Mucosa of rectum (tissue), 2 donors: ENCODE data around the gene IMPG2.

ENCODE experiments used
- H3K27ac ChIP-seq, 2 donors: one replicate each; pipeline ENCODE4 v1.7.0; 2013; ENCODE audit warnings: inconsistent platforms in 2 of 2, low read depth in 2 of 2, low read length in 2 of 2
- H3K27me3 ChIP-seq, 2 donors: one replicate each; pipeline ENCODE4 v1.7.0; 2013; ENCODE audit warnings: low read length in 2 of 2; ENCODE audit not compliant: control insufficient read depth in 2 of 2, insufficient read depth in 2 of 2
- H3K36me3 ChIP-seq, 2 donors: one replicate each; pipeline ENCODE4 v1.7.0; 2013; ENCODE audit warnings: low read length in 2 of 2; ENCODE audit not compliant: control insufficient read depth in 2 of 2, insufficient read depth in 2 of 2
- H3K4me1 ChIP-seq, 2 donors: one replicate each; pipeline ENCODE4 v1.7.0; 2013; ENCODE audit warnings: low read length in 2 of 2, mild to moderate bottlenecking in 1 of 2; ENCODE audit not compliant: control insufficient read depth in 2 of 2, insufficient read depth in 2 of 2
- H3K4me3 ChIP-seq, 2 donors: one replicate each; pipeline ENCODE4 v1.7.0; 2013; ENCODE audit warnings: low read length in 2 of 2
- H3K9ac ChIP-seq, 2 donors: one replicate each; pipeline ENCODE4 v1.7.0; 2013; ENCODE audit warnings: low read length in 2 of 2, low read depth in 1 of 2, mild to moderate bottlenecking in 1 of 2
- H3K9me3 ChIP-seq, 2 donors: one replicate each; pipeline ENCODE4 v1.7.0; 2013; ENCODE audit warnings: low read length in 2 of 2; ENCODE audit not compliant: control insufficient read depth in 2 of 2
- donor health status: healthy.
- donor health status: Normal muscosa, but diverticular disease.

Gene IMPG2

DNA sequence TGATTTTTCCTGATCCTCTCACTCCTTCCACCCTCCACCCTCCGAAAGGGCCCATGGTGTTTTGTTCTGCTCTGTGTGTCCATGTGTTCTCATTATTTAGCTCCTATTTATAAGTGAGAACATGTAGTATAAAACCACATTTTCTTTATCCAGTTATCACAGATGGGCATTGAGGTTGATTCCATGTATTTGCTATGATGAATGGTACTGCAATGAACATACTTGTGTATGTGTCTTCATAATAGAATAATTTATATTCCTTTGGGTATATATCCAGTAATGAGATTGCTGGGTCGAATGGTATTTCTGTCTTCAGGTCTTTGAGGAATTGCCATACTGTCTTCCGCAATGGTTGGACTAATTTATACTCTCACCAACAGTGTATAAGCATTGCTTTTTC is 126.0 kb downstream of the IMPG2 start:
- no peak overlapping the region for H3K4me3 ChIP-seq
- H3K36me3 ChIP-seq, result no peaks in the 10 kb centered on the region
- no peaks in the 10 kb centered on the region for H3K27me3 ChIP-seq
- no peaks in the 10 kb centered on the region for H3K9me3 ChIP-seq
- H3K4me1 ChIP-seq, result peaks cover 0 to 2% of the 10 kb centered on the region in 2 donors
- no peak overlapping the region for H3K9ac ChIP-seq
- H3K27ac ChIP-seq, result no peak overlapping the region

DNA sequence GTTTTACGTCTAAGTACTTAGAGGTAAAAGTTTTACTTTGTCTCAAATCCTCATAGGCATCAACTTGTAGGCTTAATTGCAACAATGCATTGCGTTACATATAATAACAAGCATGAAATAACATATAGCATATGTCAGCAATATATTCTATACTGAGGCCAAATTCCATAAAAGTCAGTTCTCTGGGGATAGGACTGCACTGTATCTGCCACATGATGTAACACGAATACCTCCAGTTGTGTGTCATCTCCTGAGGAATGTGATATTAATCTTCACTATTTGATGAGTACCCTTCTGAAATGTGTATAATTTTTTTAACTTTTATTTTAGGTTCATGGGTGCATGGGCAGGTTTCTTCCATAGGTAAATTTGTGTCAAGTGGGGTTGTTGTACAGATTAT is 126.4 kb downstream of the IMPG2 start:
- Histone ChIP-seq H3K27me3 (no peaks in the 10 kb centered on the region), H3K4me3 (no peak overlapping the region), H3K9me3 (no peaks in the 10 kb centered on the region), H3K27ac (no peak overlapping the region), H3K4me1 (peaks cover 0 to 2% of the 10 kb centered on the region in 2 donors), H3K36me3 (no peaks in the 10 kb centered on the region), H3K9ac (no peak overlapping the region)

DNA sequence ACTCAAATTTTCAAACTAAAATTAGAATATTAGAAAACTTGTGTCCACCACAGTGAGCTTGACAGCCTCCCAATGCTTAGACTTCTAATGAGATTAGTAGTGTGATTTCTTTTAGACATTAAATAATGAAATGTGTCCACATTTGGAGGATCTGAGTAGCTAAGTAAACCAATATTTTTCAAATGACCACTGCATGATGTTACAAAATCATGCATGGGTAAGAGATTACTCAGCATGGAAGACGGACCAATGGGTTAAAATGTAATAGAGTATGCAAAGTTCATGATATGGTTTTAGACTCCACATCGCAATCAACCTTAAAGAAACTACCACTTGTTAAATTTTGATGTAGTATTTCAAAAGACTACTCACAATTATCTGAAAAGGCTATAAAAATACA is 130.6 kb downstream of the IMPG2 start:
- Histone ChIP-seq H3K4me1 (no peaks in the 10 kb centered on the region), H3K9ac (no peak overlapping the region), H3K27me3 (no peaks in the 10 kb centered on the region), H3K9me3 (no peaks in the 10 kb centered on the region), H3K4me3 (no peak overlapping the region), H3K27ac (no peak overlapping the region), H3K36me3 (no peaks in the 10 kb centered on the region)

DNA sequence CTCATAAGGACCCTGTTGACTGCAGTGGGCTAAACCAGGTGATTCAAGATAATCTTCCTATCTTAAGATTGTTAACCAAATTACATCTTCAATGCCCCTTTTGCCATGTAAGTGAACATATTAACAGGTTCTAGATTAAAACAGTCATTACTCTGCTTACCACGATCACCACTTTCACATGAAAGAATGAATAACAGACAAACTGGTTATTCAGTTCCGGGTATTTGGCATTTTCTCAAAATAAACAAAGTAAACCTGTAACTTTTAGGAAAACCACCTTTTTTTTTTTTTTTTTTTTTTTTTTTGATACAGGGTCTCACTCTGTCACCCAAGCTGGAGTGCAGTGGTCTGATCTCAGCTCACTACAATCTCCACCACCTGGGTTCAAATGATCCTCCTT is 131.2 kb downstream of the IMPG2 start:
- Histone ChIP-seq H3K27me3 (no peaks in the 10 kb centered on the region), H3K9ac (no peak overlapping the region), H3K36me3 (no peaks in the 10 kb centered on the region), H3K9me3 (no peaks in the 10 kb centered on the region), H3K27ac (no peak overlapping the region), H3K4me1 (no peaks in the 10 kb centered on the region), H3K4me3 (no peak overlapping the region)

DNA sequence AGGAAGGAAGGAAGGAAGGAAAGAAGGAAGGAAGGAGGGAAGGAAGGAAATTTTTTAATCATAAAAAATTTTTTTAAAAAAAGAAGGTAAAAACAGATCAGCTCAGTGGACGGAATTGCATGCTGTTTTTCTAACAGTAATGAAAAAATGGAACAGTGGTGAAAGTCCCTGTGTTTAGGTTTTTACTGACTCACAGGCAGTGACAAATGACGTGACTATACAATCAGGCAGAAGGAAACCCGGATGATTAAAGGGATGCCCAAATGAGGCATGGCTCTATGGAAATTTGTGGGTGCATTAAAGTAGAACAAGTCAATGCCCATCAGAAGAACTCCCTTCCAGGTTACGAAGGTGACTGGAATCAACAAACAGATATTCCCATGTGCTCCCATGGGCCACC is 135.0 kb downstream of the IMPG2 start:
- Histone ChIP-seq H3K4me3 (no peak overlapping the region), H3K36me3 (no peaks in the 10 kb centered on the region)

DNA sequence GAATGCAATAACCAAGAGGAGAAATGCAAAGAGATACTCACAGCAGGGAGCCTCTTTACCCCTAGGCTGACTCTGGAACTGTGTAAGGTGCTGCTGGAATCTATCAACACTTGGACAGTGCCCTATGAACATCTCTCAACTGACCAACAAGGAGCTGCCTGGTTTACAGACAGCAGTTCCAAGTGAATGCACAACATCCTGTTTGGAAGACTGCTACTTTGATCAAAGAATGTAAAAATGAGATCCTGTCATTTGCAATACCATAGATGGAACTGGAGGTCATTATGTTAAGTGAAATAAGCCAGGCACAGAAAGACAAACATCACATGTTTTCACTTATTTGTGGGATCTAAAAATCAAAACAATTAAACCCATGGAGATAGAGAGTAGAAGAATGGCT is 136.3 kb downstream of the IMPG2 start:
- Histone ChIP-seq H3K27ac (no peak overlapping the region), H3K4me1 (no peaks in the 10 kb centered on the region), H3K27me3 (no peaks in the 10 kb centered on the region), H3K9ac (no peak overlapping the region), H3K9me3 (no peaks in the 10 kb centered on the region), H3K36me3 (no peaks in the 10 kb centered on the region), H3K4me3 (no peak overlapping the region)

More for the DNA sequence above, 135.0 kb downstream of the IMPG2 start:
- H3K9me3 ChIP-seq, result no peaks in the 10 kb centered on the region
- no peak overlapping the region for H3K9ac ChIP-seq
- H3K4me1 ChIP-seq, result no peaks in the 10 kb centered on the region
- H3K27me3 ChIP-seq, result no peaks in the 10 kb centered on the region
- H3K27ac ChIP-seq, result no peak overlapping the region

DNA sequence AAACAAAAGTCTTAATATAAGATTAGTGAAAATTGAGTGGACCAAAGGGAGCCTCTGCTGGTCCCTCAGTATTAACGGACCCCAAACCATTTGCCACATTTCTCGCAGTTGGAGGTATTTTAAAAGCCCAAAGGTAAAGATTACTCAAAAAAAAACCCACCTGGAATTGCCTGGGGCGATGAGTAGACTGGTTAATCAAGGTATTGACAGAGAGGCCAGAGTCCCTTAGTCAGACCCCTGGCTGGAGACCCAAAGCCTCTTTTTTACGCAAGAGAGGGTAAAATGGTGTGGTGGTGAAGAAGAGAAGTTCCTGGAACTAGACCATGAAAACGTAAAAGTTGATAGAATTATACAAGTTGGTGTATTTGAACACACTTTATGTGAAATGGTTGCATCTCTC is 137.2 kb downstream of the IMPG2 start:
- H3K36me3 ChIP-seq, result no peaks in the 10 kb centered on the region
- H3K4me3 ChIP-seq, result no peak overlapping the region
- no peak overlapping the region for H3K9ac ChIP-seq
- H3K9me3 ChIP-seq, result no peaks in the 10 kb centered on the region
- H3K27me3 ChIP-seq, result no peaks in the 10 kb centered on the region
- H3K27ac ChIP-seq, result no peak overlapping the region
- H3K4me1 ChIP-seq, result no peaks in the 10 kb centered on the region

DNA sequence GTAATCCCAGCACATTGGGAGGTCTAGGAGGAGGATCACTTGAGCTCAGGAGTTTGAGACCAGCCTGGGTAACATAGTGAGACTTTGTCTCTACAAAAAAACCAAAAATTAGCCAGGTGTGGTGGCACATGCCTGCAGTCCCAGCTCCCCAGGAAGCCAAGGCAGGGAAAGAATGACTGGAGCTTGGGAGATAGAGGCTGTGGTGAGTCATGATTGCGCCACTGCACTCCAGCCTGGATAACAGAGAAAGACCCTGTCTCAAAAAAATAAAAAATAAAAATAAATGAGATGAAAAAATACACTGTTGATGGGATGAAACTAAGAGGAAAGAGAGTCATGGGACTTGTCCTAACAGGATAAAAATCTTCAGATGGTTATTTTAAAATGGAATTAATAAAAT is 137.6 kb downstream of the IMPG2 start:
- Histone ChIP-seq H3K9me3 (no peaks in the 10 kb centered on the region), H3K36me3 (no peaks in the 10 kb centered on the region), H3K4me1 (no peaks in the 10 kb centered on the region), H3K27me3 (no peaks in the 10 kb centered on the region), H3K27ac (no peak overlapping the region), H3K4me3 (no peak overlapping the region), H3K9ac (no peak overlapping the region)

DNA sequence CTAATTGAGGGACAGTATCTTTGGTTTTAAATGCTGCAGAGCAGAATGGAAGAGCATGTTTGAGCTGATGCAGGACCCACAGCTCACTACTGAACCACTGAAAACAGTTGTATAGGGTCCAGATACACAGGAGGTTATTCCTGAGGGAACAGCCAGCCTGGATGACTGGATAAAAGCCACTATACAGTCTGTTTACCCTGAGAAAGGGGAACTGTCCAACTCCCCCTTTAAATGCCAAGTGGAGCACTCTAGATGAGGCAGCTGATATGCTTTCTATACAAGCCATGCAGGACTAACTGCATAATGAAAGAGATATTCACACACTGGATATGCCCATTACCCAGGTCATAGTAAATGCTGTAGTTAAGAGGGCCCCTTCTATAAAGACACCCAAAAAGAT is 138.6 kb downstream of the IMPG2 start:
- no peaks in the 10 kb centered on the region for H3K36me3 ChIP-seq
- no peak overlapping the region for H3K9ac ChIP-seq
- H3K27me3 ChIP-seq, result no peaks in the 10 kb centered on the region
- H3K4me3 ChIP-seq, result no peak overlapping the region
- no peak overlapping the region for H3K27ac ChIP-seq
- H3K9me3 ChIP-seq, result no peaks in the 10 kb centered on the region
- no peaks in the 10 kb centered on the region for H3K4me1 ChIP-seq

DNA sequence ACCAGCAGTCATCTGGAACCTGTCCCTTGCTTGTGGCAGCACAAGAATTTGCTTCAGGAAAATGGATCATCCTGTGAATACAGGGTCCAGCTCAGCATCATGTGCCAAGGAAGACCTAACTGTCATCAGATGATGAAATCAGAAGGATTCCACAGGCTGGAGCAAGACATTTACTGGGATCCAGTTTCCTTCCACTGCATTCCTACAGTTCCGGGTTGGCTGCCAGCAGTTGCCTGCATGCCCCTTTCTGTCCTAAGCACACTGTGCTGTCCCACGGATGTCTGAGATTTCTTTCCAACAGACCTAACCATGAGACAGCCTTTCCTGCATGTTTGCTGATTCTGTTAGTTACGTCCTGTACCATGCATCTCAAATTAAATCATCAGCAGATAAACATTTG is 140.7 kb downstream of the IMPG2 start:
- H3K27me3 ChIP-seq, result no peaks in the 10 kb centered on the region
- H3K9ac ChIP-seq, result no peak overlapping the region
- no peak overlapping the region for H3K4me3 ChIP-seq

DNA sequence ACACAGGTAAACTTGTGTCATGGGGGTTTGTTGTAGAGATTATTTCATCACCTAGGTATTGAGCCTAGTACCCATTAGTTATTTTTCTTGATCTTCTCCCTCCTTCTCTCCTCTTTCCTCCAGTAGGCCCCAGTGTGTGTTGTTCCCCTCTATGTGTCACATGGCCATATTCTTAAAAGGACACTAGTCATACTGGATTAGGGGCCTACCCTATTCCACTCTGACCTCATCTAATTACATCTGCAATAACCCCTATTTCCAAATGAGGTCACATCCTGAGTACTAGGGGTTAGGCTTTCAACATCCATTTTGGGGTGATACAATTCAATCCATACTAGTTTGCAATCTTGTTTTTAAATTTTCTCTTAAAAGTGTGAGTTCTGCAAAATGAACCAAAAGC is 142.8 kb downstream of the IMPG2 start:
- Histone ChIP-seq H3K27me3 (no peaks in the 10 kb centered on the region), H3K4me3 (no peak overlapping the region), H3K9me3 (no peaks in the 10 kb centered on the region), H3K36me3 (no peaks in the 10 kb centered on the region), H3K9ac (no peak overlapping the region), H3K4me1 (no peaks in the 10 kb centered on the region), H3K27ac (no peak overlapping the region)

More for the DNA sequence above, 140.7 kb downstream of the IMPG2 start:
- no peak overlapping the region for H3K27ac ChIP-seq
- no peaks in the 10 kb centered on the region for H3K36me3 ChIP-seq
- no peaks in the 10 kb centered on the region for H3K9me3 ChIP-seq
- H3K4me1 ChIP-seq, result no peaks in the 10 kb centered on the region
